ENCODE results near the gene PTPRQ. TPM values are rescaled to one million over a fixed set of nuclear protein-coding genes. Genes with fewer than 3 reads are reported as not detected.

The PTPRQ gene
- total RNA-seq, 1 donor from 2014 or later = not detected

GRCh38 chr12:80698256-80698655, 254.2 kb downstream of the PTPRQ start:
- no peak for DNase-seq (ENCODE audit: low read depth)
- no peak overlapping the region for H3K4me3 ChIP-seq (ENCODE audit: low read depth, low read length)
- no peak for TF ChIP-seq CTCF (conservative IDR thresholded peaks at IDR 0.05; ENCODE audit: low read depth, low read length)

GRCh38 chr12:80698847-80699542, 255.0 kb downstream of the PTPRQ start:
- TF ChIP-seq CTCF (conservative IDR thresholded peaks at IDR 0.05; ENCODE audit: low read depth, low read length) = no peak

GRCh38 chr12:80700327-80700726, 256.3 kb downstream of the PTPRQ start:
- H3K4me3 ChIP-seq (ENCODE audit: low read depth, low read length) = no peak overlapping the region
- DNase-seq (ENCODE audit: low read depth) = no peak
- no peak for TF ChIP-seq CTCF (conservative IDR thresholded peaks at IDR 0.05; ENCODE audit: low read depth, low read length)

More at GRCh38 chr12:80698847-80699542, 255.0 kb downstream of the PTPRQ start:
- DNase-seq (ENCODE audit: low read depth) = no peak
- no peak overlapping the region for H3K4me3 ChIP-seq (ENCODE audit: low read depth, low read length)

- TF ChIP-seq CTCF (conservative IDR thresholded peaks at IDR 0.05; ENCODE audit: low read depth, low read length) = no peak
- H3K4me3 ChIP-seq (ENCODE audit: low read depth, low read length) = no peak overlapping the region
- DNase-seq (ENCODE audit: low read depth) = no peak
Measured at GRCh38 chr12:80701388-80701787, 257.4 kb downstream of the PTPRQ start.

GRCh38 chr12:80702889-80703805, 259.1 kb downstream of the PTPRQ start:
- TF ChIP-seq CTCF (conservative IDR thresholded peaks at IDR 0.05; ENCODE audit: low read depth, low read length) = no peak
- DNase-seq (ENCODE audit: low read depth) = peak; percentile 52
- H3K4me3 ChIP-seq (ENCODE audit: low read depth, low read length) = peak overlapping the region; percentile 43

GRCh38 chr12:80704420-80704819, 260.4 kb downstream of the PTPRQ start:
- TF ChIP-seq CTCF (conservative IDR thresholded peaks at IDR 0.05; ENCODE audit: low read depth, low read length) = no peak
- DNase-seq (ENCODE audit: low read depth) = no peak
- no peak overlapping the region for H3K4me3 ChIP-seq (ENCODE audit: low read depth, low read length)
